Fibroblast of skin of left biceps (primary cell): ENCODE data around the gene ME2.
A peak's percentile ranks its signal among the peaks of the same experiment; 100 is the strongest.
"Not testable (repeated sequence)": the region's sequence is repeated elsewhere in the genome, so short reads cannot be mapped to it uniquely, and the experiment has no call there.

Experiments used
- DNase-seq, 2 experiments: peaks; one replicate each; pipeline ENCODE4 v3.0.0-alpha.2; 2013; ENCODE audit warnings: low read depth in 2 of 2

Gene ME2

DNA sequence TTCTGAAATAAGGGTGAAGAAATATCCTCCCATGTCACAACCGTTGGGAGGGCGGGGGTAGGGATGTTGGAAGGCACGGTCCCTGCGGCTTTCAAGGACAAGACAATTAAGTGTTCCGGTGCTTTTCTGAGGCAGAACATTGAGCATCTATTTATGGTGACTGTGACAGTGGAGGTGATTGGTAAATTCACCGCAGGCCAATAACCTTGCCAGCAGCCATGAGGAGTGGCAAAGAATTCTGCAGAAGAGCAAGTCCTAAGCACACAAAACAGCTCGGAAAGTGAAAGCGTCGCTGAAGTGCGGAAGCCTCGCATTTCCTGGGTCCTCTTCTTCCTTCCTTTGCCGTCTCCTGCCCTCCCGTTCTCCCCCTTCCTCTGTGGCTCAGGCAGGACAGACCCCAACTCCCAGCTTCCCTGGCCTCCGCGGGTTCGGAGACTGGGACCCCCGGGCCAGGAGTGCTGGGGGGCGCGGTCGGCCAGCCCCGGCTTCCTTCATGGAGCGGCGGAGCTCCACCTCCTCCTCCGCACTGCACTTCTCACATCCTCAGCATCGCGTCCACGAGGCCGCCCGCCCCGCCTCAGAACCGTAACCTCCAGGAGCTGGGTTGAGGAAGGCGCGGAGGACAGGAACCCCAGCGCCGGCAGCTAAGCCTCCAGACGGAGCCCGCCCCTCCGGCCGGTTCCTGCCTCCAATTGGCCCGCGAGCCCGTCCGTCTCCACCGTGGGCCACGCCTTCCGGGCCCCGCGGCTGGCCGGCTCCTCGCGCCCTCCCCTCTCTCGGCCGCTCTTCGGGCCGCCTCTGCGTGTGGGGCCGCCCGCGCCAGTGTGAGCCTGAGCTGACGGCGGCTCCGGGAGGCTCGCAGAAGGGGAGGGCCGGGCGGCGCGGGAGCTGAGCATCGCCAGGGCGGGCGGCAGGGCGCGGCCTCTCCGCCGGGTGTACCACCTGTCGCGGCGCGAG is at the start of gene ME2:
Gene ME2 (plus strand): TSS at position 774 of the 957 bp plus-strand sequence. CDS start 16,703 bp downstream, outside the sequence.
- DNase-seq: peak; percentile 65 to 73

DNA sequence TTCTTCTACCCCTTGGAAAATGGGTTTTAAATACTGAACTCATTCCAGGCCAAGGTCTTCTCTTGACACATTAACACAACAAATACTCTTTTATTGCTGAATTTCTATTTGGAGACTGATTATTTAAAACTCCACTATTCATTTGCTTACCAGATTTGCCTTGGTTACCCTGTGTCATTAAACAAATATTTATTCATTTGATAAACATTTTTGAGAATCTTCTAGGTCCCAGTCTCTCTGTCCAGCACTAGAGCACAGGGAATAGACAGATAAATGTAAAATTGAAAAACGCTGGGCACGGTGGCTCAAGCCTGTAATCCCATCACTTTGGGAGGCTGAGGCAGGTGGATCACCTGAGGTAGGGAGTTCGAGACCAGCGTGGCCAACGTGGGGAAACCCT is 49.3 kb upstream of the ME2 start:
- no peak for DNase-seq

DNA sequence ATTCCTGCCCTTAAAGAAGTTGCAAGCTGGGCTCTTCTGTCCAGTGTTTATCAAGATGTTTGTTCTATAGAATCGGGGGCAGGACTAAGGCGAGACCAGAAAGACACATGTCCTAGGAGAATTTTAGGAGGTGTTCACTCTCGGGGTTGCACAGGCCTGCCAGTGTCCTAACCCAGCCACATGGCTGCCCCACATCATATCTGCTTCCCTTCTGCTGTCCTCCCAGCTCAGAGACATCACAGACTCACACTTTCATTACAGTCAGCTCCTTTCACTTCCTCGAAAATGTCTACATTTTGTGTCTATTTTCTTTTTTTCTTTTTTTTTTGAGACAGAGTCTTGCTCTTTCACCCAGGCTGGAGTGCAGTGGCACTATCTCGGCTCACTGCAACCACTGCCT is 48.4 kb upstream of the ME2 start:
- no peak for DNase-seq

DNA sequence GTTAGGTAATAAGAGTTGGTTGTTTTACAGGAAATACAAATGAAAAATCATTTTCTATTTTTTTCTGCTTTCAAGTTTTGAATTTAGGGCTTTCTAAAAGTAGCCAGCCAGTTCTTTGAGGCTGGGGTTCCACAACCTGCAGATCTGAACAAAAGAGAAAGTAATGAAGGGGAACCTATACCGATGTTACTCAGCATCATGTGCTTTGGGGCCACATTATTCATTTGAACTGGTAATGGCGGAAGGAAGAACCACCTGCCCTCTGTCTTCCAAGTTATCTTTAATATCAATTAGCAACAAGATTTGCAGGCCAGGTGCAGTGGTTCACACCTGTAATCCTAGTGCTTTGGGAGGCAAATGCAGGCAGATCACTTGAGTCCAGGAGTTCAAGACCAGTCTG is 46.2 kb upstream of the ME2 start:
- no peak for DNase-seq

DNA sequence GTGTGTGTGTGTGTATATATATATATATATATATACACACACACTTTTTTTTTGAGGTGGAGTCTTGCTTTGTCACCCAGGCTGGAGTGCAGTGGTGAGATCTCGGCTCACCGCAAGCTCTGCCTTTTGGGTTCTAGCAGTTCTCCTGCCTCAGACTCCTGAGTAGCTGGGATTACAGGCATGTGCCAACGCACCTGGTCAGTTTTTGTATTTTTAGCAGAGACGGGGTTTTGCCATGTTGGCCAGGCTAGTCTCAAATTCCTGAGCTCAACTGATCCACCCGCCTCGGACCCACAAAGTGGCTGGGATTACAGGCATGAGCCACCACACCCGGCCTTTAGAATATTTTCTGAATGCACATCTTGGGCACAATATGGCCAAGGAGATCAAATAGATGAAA is 45.4 kb upstream of the ME2 start:
- DNase-seq: not testable (repeated sequence)

DNA sequence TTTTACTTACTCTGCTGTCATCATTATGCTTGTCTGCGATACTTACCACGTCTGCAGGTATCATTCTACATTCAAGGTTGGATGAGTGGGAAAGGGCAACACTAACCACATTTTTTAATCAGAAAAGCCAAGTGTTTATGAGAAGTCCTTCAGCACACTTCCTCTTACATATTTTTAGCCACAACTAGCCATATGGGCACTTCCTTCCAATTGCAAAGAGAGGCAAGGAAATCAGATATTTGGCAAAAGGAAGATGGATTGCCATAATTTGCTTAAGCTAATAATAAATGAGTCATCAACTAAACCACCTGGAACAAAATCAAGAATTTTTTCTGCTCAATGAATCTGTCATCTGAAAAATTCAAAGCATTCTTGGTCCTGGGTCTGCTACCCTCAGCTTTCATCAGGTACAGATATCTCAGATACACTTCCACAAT is 42.4 kb upstream of the ME2 start:
- DNase-seq: peak; percentile 34 to 42

DNA sequence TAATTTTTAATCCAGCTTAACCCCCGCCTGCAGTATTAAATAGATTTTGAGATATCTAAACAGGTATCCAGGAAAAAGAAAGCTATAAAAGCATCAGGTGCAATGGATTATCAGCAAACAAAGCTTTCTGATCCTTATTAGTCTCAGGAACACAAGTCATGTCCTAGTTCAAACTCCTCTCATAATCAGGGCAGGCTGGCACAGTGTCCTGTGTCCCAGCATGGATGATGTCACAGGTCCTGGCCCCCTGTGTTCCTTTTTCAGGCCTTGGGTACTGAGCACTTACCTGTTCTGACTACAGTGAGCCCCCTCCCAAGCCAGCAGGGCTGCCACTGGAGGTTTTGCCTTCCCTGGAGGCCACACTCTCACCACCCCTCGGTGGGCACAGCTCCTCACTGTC is 39.6 kb upstream of the ME2 start:
- DNase-seq: no peak

DNA sequence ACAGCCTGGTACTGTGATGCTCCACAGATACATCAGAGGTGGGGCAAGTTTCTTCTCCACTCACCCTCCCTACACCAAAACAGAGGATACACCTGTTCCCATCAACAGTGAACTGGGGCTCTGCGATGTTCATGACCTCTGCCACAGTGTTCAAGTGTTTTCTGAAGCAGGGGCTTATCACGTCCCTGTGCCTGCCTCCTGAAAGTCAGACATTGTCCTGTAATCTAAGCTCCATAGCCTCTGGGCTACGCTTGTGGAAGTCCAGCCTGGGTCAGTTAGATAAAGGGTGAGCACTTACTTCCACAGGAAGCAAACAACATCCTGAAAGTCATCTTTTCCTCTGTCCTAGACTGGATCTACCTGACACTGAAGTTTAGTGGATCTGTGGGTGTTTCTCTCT is 38.9 kb upstream of the ME2 start:
- no peak for DNase-seq

DNA sequence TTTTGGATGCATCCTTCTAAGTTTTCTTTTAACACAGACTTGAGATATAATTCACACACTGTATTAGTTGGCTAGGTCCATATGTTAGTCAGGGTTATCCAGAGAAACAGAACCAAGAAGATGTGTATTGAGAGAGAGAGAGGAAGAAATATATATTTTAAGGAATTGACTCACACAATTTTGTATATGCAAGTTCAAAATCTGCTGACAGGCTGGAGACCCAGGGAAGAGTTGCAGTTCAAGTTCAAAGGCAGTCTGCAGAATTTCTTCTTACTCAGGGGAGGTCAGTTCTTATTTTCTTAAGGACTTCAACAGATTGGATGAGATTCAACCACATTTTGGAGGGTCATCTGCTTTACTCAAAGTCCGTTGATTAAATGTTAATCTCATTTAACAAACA is 36.1 kb upstream of the ME2 start:
- no peak for DNase-seq

DNA sequence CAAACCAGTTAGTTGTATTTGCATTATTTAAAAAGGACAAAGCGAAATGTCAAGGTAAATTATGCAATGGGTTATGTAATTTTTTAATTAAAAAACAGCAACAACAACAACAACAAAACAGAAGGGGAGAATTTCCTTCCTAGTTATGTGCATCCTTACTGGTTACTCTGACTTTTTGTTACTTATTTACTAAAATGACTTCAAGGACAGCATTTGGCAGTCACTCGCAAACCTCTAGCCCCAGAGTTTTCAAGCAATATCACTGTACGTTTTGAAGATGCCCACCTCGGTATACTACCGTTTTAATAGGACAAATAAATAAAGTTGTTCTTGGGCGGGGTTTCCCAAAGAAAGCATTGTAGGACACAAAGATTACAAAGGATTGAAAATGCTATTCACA is 34.4 kb upstream of the ME2 start:
- DNase-seq: no peak

DNA sequence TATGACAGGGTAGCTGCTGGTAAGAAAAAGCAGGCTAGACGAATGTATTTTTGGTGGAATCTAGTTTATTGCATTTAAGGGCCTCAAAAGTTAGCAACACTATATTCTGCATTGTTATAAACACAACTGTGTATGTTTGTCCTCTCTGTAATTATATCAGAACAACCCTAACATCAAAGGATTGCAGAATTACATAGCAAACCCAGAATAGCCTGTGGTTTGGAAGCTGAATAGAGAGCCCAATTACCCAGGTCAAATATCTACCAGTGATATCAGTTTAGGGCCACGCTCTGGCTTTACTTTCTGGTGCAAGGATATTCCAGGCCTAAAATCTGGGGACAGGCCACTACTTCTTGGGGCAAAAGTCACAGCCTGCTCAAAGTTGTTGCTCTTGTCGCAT is 34.0 kb upstream of the ME2 start:
- DNase-seq: no peak

DNA sequence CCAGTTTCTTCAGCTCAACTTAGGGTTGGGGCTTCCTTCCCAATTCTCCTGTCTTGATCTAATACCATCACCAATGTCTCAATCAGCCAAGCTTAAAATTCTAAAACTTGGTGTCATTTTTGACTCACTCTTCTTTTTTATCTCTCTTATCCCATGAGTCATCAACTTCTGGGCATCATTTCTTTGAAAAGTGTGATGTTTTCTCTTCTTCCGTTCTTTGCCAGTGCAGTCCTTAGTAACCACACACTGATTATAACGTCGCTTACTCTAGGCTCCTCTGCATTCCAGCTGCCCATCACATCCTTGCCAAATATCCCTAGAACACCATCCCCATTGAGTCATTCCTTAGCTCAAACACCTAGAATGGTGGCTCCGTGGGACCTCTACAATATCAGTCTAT is 31.7 kb upstream of the ME2 start:
- DNase-seq: no peak

DNA sequence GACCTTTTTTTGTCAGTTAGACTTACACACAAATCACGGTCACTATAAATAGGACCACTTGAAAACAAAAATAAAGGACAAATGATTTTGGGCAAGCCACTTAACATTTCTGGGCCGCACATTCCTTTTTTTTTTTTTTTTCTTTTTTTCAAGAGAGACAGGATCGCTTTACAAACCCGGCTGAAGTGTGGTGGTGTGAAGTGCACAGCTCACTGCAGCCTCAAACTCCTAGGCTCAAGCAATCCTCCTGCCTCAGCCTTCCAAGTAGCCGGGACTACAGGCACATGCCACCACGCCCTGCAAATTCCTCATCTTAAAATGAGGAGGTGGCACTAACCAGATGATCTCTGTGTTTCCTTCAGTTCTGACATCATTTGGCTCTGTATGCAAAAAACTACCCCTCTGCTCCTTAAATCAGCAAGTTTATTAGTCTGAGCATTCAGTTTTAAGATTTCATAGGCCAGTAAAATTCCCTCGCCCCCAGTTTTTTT is 30.8 kb upstream of the ME2 start:
- DNase-seq: no peak

DNA sequence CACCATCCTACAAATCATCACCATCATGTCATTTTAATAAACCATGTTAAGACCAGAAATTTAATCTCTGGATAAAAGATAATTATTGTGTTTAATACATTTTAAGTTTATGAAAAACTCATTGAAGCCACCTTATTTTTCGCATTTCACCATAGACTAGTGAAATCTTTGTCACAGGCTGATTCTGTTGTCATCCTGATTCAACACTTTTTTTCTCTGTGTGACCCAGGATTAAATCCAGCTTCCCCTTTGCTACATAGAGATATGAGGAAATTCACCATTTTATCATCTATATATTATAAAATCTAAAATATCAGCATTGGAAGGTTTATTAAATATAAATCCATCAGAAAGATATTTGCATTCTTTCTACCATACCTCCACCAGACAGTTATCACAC is 29.9 kb upstream of the ME2 start:
- DNase-seq: no peak

DNA sequence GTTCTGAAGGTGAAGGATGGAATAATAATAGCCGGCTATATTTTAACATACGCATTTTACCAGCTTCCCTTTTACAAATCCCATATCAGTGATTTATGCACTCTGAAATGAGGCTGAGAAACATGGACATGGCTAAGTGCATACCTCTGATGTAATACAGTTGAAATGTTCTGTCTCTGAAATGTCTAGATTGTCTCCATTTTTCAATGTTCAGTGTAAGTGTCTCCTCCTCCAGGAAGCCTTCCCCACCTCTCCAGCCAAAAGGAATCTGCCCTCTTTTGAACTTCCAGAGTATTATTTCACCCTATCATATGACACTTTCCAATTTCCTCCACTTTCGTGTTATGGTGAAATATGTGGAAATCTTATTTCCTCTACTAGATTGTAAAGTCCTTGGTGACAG is 29.5 kb upstream of the ME2 start:
- no peak for DNase-seq

DNA sequence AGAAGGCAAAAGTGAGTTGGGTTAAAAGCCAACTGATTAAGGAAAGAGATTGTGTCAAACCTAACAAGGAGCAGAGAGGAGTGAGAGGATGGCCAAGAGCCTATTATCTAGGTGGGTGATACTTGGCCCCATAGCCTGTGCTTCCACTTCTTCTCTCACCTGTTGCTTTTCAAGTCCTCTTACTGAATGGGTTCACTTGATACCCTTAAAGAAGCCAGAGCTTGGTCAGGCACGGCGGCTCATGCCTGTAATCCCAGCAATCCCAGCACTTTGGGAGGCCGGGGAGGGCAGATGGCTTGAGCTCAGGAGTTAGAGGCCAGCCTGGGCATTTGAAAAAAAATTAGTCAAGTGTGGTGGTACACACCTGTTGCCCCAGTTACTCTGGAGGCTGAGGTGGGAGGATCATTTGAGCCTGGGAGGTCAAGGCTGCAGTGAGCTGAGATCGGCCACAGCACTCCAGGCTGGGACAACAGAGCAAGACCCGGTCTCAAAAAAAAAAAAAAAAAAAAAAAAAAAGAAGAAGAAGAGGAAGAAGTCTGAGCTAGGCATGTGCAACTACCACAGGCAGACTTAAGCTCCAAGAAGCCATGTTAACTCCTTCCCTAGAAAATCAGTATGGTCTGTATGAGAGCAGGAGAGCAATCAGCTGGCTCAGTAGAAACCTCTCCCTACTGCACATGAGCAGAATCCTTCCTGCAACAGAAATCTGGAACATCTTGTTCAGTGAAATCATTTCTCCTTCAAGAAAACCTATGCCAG is 28.4 kb upstream of the ME2 start:
- DNase-seq: no peak

DNA sequence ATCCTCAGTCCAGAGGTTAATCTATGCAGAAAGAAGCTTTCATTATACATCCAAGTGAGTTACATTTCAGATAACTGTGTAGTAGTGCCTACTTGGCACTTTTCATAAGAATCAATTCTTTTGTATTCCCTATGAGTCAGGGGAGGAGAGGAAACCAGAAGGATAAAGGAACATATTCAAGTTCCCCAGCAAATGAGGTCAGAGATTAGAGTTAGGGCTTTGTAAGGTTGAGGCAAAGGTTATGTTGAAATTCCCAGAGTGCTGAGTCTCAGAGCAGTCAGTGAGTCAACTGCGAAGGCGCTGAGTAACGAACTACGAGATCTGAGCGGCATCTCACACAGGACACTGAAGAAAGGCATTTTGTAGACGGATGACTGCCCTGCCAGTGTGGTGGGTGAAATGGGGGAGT is 25.1 kb upstream of the ME2 start:
- no peak for DNase-seq

DNA sequence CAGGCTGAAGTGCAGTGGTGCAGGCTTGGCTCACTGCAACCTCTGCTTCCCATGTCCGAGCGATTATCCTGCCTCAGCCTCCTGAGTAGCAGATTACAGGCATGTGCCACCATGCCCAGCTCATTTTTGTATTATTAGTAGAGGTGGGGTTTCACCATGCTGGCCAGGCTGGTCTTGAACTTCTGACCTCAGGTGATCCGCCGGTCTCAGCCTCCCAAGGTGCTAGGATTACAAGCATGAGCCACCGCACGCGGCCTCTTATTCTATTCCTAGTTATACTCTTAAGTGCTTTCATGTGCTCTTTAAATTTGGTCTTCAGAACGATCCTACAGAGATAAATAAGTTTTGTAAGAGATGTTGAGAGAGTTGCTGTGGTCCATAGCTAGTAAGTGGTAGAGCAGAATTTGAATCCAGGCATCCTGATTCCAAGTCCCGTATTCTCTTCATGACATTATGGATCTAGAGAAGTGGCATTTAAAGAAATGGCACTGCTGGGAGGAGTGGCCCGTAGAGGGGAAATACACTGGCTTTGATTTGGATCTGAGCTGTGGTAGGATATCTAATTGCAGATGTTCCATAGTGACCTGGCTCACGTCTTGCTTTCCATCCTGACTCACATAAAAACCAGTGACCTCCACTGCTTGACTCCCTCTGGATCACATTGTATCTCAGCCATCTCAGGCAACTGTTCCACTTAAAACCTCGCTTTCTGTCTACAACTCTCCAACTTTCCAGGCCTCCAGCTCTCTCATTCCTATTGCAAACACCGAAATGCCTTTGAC is 22.8 kb upstream of the ME2 start:
- no peak for DNase-seq

DNA sequence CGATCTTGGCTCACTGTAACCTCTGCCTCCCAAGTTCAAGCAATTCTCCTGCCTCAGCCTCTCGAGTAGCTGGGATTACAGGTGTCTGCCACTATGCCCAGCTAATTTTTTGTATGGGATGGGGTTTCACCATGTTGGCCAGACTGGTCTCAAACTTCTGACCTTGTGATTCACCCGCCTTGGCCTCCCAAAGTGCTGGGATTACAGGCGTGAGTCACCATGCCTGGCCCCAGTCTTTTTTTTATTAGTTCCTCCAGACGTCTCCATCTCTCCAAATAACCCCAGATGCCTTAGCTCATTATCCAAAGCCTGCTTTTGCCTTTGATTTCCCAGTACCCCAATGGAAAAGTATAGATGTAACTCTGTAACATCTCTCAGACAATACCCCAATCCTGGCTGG is 21.8 kb upstream of the ME2 start:
- DNase-seq: not testable (repeated sequence)

DNA sequence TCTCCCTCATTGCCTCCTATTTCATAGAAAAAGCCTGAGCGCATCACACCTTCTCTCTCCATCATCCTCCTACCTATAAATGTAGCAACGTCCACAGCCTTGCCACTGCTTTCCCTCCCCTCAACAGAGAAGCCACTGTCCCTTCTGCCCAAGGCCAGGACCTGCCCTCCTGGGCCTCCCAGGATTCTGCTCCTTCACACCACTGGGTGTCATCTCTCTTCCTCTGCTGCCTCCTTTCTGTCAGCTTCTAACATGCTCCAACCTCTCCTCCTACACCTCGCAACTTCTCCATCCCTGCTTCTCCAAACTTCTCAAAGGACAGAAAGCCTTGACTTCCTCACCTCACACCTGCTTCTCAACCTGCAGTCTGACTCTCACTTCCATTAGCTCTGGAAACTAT is 21.2 kb upstream of the ME2 start:
- no peak for DNase-seq

DNA sequence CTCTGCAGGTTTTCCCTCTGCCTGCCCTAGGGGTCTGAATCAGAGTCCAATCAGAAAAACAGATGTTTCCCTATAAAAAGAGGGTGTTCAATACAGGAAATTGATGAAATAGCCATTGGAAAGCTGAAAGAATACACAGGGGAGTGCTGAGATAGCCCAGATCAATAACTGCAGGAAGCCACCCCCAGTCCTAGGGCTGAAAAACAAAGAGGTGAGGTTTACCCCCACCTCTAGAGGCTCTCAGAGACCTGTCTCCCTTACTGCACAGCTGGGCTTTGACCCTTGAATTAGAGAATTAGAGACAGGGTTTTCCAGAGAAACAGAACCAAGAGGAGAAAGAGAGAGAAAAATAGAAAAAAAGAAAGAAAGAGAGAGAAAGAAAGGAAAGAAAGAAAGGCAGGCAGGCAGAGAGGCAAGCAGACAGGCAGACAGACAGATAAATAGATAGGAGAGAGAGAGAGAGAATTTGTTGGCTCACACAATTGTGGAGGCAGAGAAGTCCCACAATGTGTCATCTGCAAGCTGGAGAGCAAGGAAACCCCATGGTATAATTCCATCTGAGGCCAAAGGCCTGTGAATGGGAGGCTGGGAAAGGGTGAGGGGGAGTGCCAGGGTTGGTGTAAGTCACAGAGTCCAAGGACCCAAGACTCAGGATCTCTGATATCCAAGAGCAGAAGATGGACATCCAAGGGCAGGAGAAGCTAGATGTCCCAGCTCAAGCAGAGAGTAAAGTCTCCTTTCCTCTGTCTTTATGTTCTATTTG is 18.9 kb upstream of the ME2 start:
- no peak for DNase-seq
